AG04450 (cell line): ENCODE data around the gene STAB2. TPM values are rescaled to one million over a fixed set of nuclear protein-coding genes. Genes with fewer than 3 reads are reported as not detected.

Experiments used
- CTCF ChIA-PET: fragments of 300-600, 350-600 bp; formaldehyde crosslinking; extraction: SDS; loops from one replicate; lab custom pipeline; 2022; ENCODE audit warnings: antibody characterized with exemption, inconsistent platforms; lab: Charles Lee
- POLR2A ChIA-PET: fragments of 350-600 bp; formaldehyde crosslinking; extraction: SDS; loops from one replicate; lab custom pipeline; 2021; ENCODE audit warnings: antibody characterized with exemption, inconsistent platforms; lab: Yijun Ruan, JAX
- DNase-seq: peaks from one replicate; pipeline ENCODE4 v3.0.0-alpha.2; 2011; ENCODE audit warnings: low read depth, low spot score
- H3K27ac ChIP-seq: one replicate; pipeline ENCODE4 v1.5.1; 2012; ENCODE audit warnings: low read depth, low read length, control low read depth
- H3K27me3 ChIP-seq: one replicate; pipeline ENCODE4 v1.6.0; 2012; ENCODE audit warnings: low read length; ENCODE audit not compliant: control insufficient read depth, insufficient read depth
- H3K4me3 ChIP-seq: 2 replicates; pipeline ENCODE4 v1.5.1; 2011; ENCODE audit warnings: mild to moderate bottlenecking, low read depth, low read length, control low read depth
- H3K9me3 ChIP-seq: 2 replicates; pipeline ENCODE4 v1.5.1; 2012; ENCODE audit warnings: low read length; ENCODE audit not compliant: control insufficient read depth, insufficient read depth
- polyA plus RNA-seq: library from polyadenylated mRNA; depleted of rRNA; stranded (reverse); fragments of >200 nt; gene quantifications from 2 replicates; pipeline ENCODE4 v1.2.3, GENCODE V29; 2011
- TF ChIP-seq, protein P1 (sequence below): IDR thresholded peaks from 2 replicates; pipeline ENCODE4 v1.5.1; 2011; ENCODE audit warnings: low read depth, low read length, control low read depth, inconsistent platforms

STAB2 gene
- polyA plus RNA-seq, 1 experiment: not detected

DNA sequence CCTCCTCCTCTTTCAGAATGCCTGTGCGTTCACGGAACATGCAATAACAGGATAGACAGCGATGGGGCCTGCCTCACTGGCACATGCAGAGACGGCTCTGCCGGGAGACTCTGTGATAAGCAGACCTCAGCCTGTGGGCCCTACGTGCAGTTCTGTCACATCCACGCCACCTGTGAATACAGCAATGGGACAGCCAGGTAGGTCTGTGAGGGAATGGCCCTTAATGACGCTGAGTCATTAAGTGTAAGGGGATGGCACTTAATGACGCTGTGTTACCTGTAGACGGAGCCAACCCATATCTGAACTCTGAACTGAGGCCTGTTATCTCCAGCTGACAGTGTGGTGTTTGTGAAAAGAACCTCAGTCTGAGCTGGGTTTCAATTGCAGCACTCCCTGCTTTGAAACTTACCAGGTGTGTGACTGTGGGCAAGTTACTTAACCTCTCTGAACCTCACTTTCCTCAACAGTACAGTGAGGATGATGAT is 86.9 kb downstream of the STAB2 start:
- no peak overlapping the region for H3K27ac ChIP-seq
- no peak overlapping the region for H3K4me3 ChIP-seq
- ChIA-PET CTCF (no interaction called here), POLR2A (no interaction called here)
- no peaks in the 10 kb centered on the region for H3K27me3 ChIP-seq
- DNase-seq: no peak
- no peaks in the 10 kb centered on the region for H3K9me3 ChIP-seq
- TF ChIP-seq, protein P1, sequence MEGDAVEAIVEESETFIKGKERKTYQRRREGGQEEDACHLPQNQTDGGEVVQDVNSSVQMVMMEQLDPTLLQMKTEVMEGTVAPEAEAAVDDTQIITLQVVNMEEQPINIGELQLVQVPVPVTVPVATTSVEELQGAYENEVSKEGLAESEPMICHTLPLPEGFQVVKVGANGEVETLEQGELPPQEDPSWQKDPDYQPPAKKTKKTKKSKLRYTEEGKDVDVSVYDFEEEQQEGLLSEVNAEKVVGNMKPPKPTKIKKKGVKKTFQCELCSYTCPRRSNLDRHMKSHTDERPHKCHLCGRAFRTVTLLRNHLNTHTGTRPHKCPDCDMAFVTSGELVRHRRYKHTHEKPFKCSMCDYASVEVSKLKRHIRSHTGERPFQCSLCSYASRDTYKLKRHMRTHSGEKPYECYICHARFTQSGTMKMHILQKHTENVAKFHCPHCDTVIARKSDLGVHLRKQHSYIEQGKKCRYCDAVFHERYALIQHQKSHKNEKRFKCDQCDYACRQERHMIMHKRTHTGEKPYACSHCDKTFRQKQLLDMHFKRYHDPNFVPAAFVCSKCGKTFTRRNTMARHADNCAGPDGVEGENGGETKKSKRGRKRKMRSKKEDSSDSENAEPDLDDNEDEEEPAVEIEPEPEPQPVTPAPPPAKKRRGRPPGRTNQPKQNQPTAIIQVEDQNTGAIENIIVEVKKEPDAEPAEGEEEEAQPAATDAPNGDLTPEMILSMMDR: no peak

DNA sequence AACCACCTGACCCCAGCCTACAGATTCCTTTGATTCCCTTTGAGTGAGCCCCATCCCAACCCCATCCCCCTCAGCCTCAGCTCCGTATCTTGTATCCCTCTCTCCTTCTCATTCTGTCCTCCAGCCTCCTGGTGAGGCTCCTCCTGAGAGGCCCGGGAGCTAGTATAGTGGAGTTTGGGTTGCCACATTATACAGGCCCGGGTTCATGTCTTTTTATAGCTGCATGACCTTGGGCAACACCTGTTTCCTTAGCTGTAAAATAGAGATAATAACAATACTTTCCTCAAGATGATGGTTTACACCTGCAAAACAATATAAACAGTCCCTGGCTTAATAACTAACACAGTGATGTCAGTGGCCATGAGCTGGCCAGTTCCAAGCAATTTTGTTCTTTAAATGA is 89.8 kb downstream of the STAB2 start:
- H3K4me3 ChIP-seq: no peak overlapping the region
- no peak overlapping the region for H3K27ac ChIP-seq
- H3K27me3 ChIP-seq: peaks cover 2% of the 10 kb centered on the region
- ChIA-PET POLR2A (no interaction called here), CTCF (no interaction called here)
- DNase-seq: no peak
- H3K9me3 ChIP-seq: no peaks in the 10 kb centered on the region
- TF ChIP-seq, protein P1: no peak

DNA sequence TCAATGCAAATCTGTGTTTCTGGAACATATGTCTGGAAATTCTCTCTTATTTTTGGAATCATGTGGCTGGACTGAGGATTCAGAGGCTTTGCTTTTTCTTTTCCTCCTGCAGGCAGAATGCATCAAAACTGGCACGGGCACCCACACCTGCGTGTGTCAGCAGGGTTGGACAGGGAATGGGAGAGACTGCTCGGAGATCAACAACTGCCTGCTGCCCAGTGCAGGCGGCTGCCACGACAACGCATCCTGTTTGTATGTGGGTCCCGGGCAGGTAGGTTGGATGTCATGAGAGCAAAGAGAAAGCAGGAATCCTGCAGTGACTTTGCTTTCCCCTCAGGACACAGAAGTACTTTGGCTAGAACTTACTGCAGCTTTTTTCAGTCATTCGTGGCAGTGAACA is 90.3 kb downstream of the STAB2 start:
- no peak overlapping the region for H3K4me3 ChIP-seq
- CTCF ChIA-PET: no interaction called here
- H3K9me3 ChIP-seq: no peaks in the 10 kb centered on the region
- POLR2A ChIA-PET: no interaction called here
- H3K27ac ChIP-seq: no peak overlapping the region
- no peak for DNase-seq
- TF ChIP-seq, protein P1: no peak
- peaks cover 2% of the 10 kb centered on the region for H3K27me3 ChIP-seq

DNA sequence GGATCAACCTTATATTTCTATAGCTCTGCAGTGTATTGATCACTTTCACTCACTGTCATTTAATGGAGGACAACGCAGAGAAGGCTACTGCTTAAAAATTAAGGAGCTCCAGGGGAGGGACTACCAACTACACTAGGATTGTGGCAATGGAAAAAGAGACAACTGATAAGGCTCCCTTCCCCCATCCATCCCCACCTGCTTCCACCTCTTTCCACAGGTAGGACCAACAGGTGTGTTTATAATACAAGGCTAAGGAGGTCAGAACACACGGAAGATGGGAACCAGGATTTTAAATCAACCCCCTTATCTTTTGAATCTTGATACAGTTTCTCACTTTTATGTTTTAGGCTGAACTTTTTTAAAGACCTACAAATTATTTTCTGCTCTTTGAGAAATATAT is 90.8 kb downstream of the STAB2 start:
- Histone ChIP-seq H3K27ac (no peak overlapping the region), H3K27me3 (peaks cover 2% of the 10 kb centered on the region), H3K9me3 (no peaks in the 10 kb centered on the region), H3K4me3 (no peak overlapping the region)
- TF ChIP-seq, protein P1: no peak
- DNase-seq: no peak
- POLR2A ChIA-PET: no interaction called here
- CTCF ChIA-PET: no interaction called here

DNA sequence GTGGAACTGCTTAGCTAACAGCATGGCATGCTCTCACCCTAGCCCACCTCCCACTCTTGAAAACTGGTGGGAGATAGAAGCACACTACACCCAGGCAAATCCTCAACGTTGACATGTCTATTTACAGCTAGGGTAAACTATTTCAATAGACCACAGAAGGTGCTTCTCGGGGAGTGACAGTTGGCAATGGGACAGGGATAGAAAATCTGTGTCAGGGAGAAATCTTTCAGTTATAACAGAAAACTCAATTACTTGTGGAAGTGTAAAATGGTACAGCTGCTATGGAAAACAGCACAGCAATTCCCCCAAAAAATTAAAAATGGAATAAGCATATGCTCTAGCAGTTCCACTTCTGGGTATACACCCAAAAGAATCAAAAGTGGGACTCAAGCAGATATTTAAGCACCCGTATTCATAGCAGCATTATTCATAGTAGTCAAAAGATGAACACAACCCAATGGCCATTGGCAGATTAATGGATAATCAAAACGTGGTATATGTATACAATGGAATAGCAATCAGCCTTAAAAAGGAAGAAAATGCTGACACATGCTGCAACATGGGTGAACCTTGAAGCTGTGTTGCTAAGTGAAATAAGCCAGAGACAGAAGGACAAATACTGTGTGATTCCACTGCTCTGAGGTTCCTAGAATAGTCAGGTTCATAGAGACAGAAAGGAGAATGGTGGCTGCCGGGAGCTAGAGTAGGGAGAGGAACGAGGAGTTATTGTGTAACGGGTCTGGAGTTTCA is 92.5 kb downstream of the STAB2 start:
- CTCF ChIA-PET: no interaction called here

More for the DNA sequence above, 92.5 kb downstream of the STAB2 start:
- no peak overlapping the region for H3K4me3 ChIP-seq
- TF ChIP-seq, protein P1: no peak
- POLR2A ChIA-PET: no interaction called here
- no peak overlapping the region for H3K27ac ChIP-seq
- DNase-seq: no peak
- no peaks in the 10 kb centered on the region for H3K9me3 ChIP-seq
- peaks cover 2% of the 10 kb centered on the region for H3K27me3 ChIP-seq
